GM12878 (cell line): ENCODE results near the gene ING4. TPM values are rescaled to one million over a fixed set of nuclear protein-coding genes. Genes with fewer than 3 reads are reported as not detected.

Experiments used
- ATAC-seq: fragments of 200-7000 bp; cut with Tn5 transposase; 3 replicates; pipeline ENCODE4 v1.9.1; 2020; ENCODE audit warnings: mild to moderate bottlenecking, moderate library complexity
- BruUV-seq: library from RNA; stranded (reverse); fragments of 400-500 nt; replicated peaks from 2 replicates; lab custom pipeline; 2021; lab: Mats Ljungman, UMichigan
- CTCF ChIA-PET: fragments of 300-600 bp; sonication (Branson Sonifier 250); formaldehyde crosslinking; extraction: SDS; loops from one replicate; lab custom pipeline; 2021; ENCODE audit warnings: inconsistent platforms; lab: Yijun Ruan, JAX
- POLR2A ChIA-PET: fragments of 350-600 bp; formaldehyde crosslinking; extraction: SDS; loops from one replicate; lab custom pipeline; 2021; ENCODE audit warnings: inconsistent platforms; lab: Charles Lee
- RAD21 ChIA-PET: fragments of 300-600 bp; sonication (Branson Sonifier 250); formaldehyde crosslinking; loops from one replicate; lab custom pipeline; 2023; ENCODE audit warnings: antibody characterized with exemption; ENCODE audit not compliant: unreplicated experiment; lab: Charles Lee
- SMC1A ChIA-PET: fragments of 300-600 bp; sonication (Branson Sonifier 250); formaldehyde crosslinking; loops from one replicate; lab custom pipeline; 2023; ENCODE audit not compliant: unreplicated experiment, uncharacterized antibody; lab: Charles Lee
- DNase-seq: peaks from one replicate; pipeline ENCODE4 v3.0.0-alpha.2; 2011; ENCODE audit warnings: low read depth, low spot score
- FAIRE-seq: peaks from 3 replicates; lab custom pipeline; 2011; peaks lifted over from hg19 to GRCh38; lab: Jason Lieb, UNC
- H2AFZ ChIP-seq: 2 replicates; pipeline ENCODE4 v1.6.0; 2011; ENCODE audit warnings: low read depth, low read length, control low read depth; ENCODE audit not compliant: control insufficient read depth
- H3K27ac ChIP-seq: 2 replicates; pipeline ENCODE4 v1.5.1; 2011; ENCODE audit warnings: control low read depth; ENCODE audit not compliant: control insufficient read depth, insufficient read depth
- H3K27me3 ChIP-seq, 2 experiments: replicated peaks in 1 of 2; 2 replicates each; pipeline versions ENCODE4 v1.6.0 to v1.6.1; 2011; ENCODE audit warnings: low read length in 1 of 2; ENCODE audit not compliant: control insufficient read depth in 2 of 2, insufficient read depth in 2 of 2
- H3K36me3 ChIP-seq, 2 experiments: 2 replicates each; pipeline ENCODE4 v1.5.1; 2011; ENCODE audit warnings: low read length in 1 of 2; ENCODE audit not compliant: control insufficient read depth in 2 of 2, insufficient read depth in 2 of 2
- H3K4me1 ChIP-seq: 2 replicates; pipeline ENCODE4 v1.6.1; 2011; ENCODE audit warnings: mild to moderate bottlenecking, low read length, moderate library complexity, mixed read lengths; ENCODE audit not compliant: control insufficient read depth, insufficient read depth
- H3K4me2 ChIP-seq: 2 replicates; pipeline ENCODE4 v1.6.0; 2011; ENCODE audit warnings: control low read depth; ENCODE audit not compliant: control insufficient read depth, insufficient read depth
- H3K4me3 ChIP-seq: fragments of 200-600 bp; sonication (generic); 2 replicates; pipeline ENCODE4 v1.5.1; 2016
- H3K79me2 ChIP-seq: 2 replicates; pipeline ENCODE4 v1.6.0; 2011; ENCODE audit warnings: low read length; ENCODE audit not compliant: control insufficient read depth, insufficient read depth
- H3K9ac ChIP-seq: 2 replicates; pipeline ENCODE4 v1.8.0; 2011; ENCODE audit warnings: low read length, control low read depth, mixed read lengths; ENCODE audit not compliant: control insufficient read depth, insufficient read depth
- H3K9me3 ChIP-seq: replicated peaks from 3 replicates; pipeline ENCODE4 v1.5.1; 2011; ENCODE audit warnings: mild to moderate bottlenecking, low read length; ENCODE audit not compliant: control insufficient read depth, insufficient read depth
- H4K20me1 ChIP-seq: 2 replicates; pipeline ENCODE4 v1.6.0; 2011; ENCODE audit not compliant: control insufficient read depth, insufficient read depth
- BCL11A ChIP-seq: IDR thresholded peaks from 2 replicates; pipeline ENCODE4 v1.6.1; 2011; ENCODE audit warnings: low read depth, low read length
- BCL3 ChIP-seq: IDR thresholded peaks from 2 replicates; pipeline ENCODE4 v1.6.1; 2011; ENCODE audit warnings: borderline replicate concordance, low read depth, mild to moderate bottlenecking, moderate library complexity, low read length; ENCODE audit not compliant: insufficient read depth, poor library complexity, severe bottlenecking
- ESRRA ChIP-seq: IDR thresholded peaks from 2 replicates; pipeline ENCODE4 v1.6.1; 2012; ENCODE audit warnings: mild to moderate bottlenecking, low read length, improper control_type of control experiment
- GABPA ChIP-seq: IDR thresholded peaks from 2 replicates; pipeline ENCODE4 v1.6.1; 2014; ENCODE audit warnings: antibody characterized with exemption, low read depth, mild to moderate bottlenecking, inconsistent platforms
- RELA ChIP-seq: fragments of 450-650 bp; IDR thresholded peaks from 2 replicates; pipeline ENCODE4 v1.8.0; 2014; ENCODE audit warnings: borderline replicate concordance; ENCODE audit not compliant: partially characterized antibody
- REST ChIP-seq: IDR thresholded peaks from 2 replicates; pipeline ENCODE4 v1.6.1; 2012; ENCODE audit warnings: mild to moderate bottlenecking, low read depth, low read length
- WGBS: methylation state at CpG from one replicate; pipeline ENCODE4 v1.1.6; 2016; ENCODE audit warnings: low lambda C conversion rate; ENCODE audit not compliant: insufficient replicate concordance, insufficient coverage; ENCODE audit errors: missing lambda C conversion rate; 5-methylcytosine and 5-hydroxymethylcytosine counted together
- in situ Hi-C: fragments of 300-500 bp; cut with MboI; formaldehyde crosslinking; loops from 9 replicates; pipeline ENCODE4 v1.14.3; 2018; ENCODE audit warnings: mixed read lengths
- intact Hi-C: fragments of 100-400 bp; cut with micrococcal nuclease; formaldehyde crosslinking; loops from one replicate; pipeline ENCODE4 v1.14.2; 2022; ENCODE audit not compliant: unreplicated experiment
- polyA plus RNA-seq, 11 experiments: library from polyadenylated mRNA; depleted of rRNA in 4 of 11; unstranded in 6 of 11; stranded (reverse) in 5 of 11; fragments of >200 nt; fragmentation: Nextera tagmentation in 4 of 11; fragmentation: Illumina TruSeq in 1 of 11; extraction: Ambion mirVana in 4 of 11; extraction: Trizol in 1 of 11; gene quantifications; 1 replicate in 1 of 11; 2 replicates in 10 of 11; pipeline versions ENCODE4 v1.2.1 to v1.2.3, GENCODE V29; 2011 to 2016; ENCODE audit warnings: inconsistent platforms in 2 of 11, missing spikeins in 2 of 11, low read depth in 1 of 11
- total RNA-seq, 4 experiments: library from RNA; depleted of rRNA in 3 of 4; stranded (reverse); fragments of >200 nt in 3 of 4; fragmentation: Illumina TruSeq in 1 of 4; extraction: Trizol in 1 of 4; gene quantifications; 2 replicates each; pipeline versions ENCODE4 v1.2.1 to v1.2.3, GENCODE V29; 2013 to 2021
- TF ChIP-seq, protein P1 (sequence below): fragments of 450-650 bp; IDR thresholded peaks from 2 replicates; pipeline ENCODE4 v1.6.1; 2017; ENCODE audit warnings: mild to moderate bottlenecking, moderate library complexity

Gene ING4
- total and polyA plus RNA-seq, 10 of the 15 experiments (the other 5 are each of a cell fraction or from before 2014, with no cell fraction given) = 7.2 to 53.9 (median 21.8) TPM

DNA sequence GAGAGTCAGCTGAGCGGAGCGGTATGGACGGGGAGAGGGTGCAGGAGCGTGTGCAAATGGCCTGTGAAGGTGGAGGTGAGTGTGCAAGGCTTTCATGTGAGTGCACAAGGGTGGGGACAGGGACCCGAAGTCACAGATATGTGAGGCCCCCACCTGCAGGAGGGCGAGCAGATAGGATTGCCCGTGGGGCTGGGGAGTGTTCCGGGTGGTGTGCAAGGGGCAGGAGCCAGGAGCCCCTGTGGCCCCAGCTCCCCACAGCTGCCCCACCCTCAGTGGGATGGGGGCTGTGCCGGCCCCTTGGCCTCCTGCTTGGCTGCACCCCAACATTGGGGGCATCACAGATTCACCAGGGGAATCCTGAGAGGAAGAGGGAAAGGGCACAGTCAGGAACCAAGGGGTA, 31.8 kb upstream of the ING4 start:
- Histone ChIP-seq H3K27me3 (peaks cover 1 to 2% of the 10 kb centered on the region in 2 experiments; a peak in 2 of 4 replicates), H2AFZ (no peak overlapping the region), H3K79me2 (peaks cover 6% of the 10 kb centered on the region), H3K4me2 (no peak overlapping the region), H3K9ac (no peak overlapping the region), H3K9me3 (no peaks in the 10 kb centered on the region), H3K4me1 (peaks cover 12% of the 10 kb centered on the region), H3K4me3 (no peak overlapping the region), H3K36me3 (no peaks in the 10 kb centered on the region), H3K27ac (no peak overlapping the region), H4K20me1 (no peaks in the 10 kb centered on the region)
- no peak for ATAC-seq
- in situ Hi-C loops (no loop called here), intact Hi-C loops (no loop called here)
- ChIA-PET CTCF (interaction anchor here (0.6 to 1.5 kb wide), 2 partner anchors 10 to 230 kb away, joined by 3 to 7 read pairs; no protein-coding TSS in a partner anchor), SMC1A (no interaction called here), POLR2A (no interaction called here), RAD21 (no interaction called here)
- FAIRE-seq = no peak
- 45% methylated on average over 8 of the region's 9 CpGs for whole genome bisulfite sequencing
- no peak for DNase-seq
- BruUV-seq = no TSS peak
- TF ChIP-seq GABPA (no peak), RELA (no peak), BCL3 (peak; percentile 18)

DNA sequence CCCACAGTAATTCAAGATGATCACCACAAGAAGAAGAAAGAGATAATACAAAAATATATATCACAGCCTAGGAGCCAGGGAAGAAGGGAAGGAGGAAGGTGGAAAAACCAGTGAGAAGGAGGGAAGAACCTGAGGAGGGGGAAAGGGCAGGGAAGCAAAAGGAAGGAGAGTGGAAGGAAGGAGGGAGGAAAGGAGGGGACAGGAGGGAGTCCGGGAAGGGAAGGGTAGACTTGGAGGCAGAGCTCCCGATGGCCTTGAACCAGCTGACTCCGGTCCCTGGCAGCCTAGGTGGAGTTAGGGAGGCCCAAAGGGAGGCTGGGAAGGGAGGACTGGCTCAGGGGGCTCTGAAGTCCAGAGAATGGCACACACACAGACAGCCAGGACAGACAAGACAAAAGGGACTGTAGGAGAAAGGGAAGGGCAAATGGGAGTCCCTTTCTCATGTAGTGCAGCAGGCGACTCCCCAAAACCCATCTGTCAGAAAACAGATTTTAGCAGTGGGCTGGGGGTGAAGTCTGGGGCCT, 31.0 kb upstream of the ING4 start:
- SMC1A ChIA-PET = interaction anchor here (2.8 kb wide), 1 partner anchor 29 kb away, joined by 9 read pairs; no protein-coding TSS in a partner anchor
- in situ Hi-C loops = no loop called here
- TF ChIP-seq REST (no peak), ESRRA (no peak), BCL11A (no peak)
- TF ChIP-seq, protein P1, sequence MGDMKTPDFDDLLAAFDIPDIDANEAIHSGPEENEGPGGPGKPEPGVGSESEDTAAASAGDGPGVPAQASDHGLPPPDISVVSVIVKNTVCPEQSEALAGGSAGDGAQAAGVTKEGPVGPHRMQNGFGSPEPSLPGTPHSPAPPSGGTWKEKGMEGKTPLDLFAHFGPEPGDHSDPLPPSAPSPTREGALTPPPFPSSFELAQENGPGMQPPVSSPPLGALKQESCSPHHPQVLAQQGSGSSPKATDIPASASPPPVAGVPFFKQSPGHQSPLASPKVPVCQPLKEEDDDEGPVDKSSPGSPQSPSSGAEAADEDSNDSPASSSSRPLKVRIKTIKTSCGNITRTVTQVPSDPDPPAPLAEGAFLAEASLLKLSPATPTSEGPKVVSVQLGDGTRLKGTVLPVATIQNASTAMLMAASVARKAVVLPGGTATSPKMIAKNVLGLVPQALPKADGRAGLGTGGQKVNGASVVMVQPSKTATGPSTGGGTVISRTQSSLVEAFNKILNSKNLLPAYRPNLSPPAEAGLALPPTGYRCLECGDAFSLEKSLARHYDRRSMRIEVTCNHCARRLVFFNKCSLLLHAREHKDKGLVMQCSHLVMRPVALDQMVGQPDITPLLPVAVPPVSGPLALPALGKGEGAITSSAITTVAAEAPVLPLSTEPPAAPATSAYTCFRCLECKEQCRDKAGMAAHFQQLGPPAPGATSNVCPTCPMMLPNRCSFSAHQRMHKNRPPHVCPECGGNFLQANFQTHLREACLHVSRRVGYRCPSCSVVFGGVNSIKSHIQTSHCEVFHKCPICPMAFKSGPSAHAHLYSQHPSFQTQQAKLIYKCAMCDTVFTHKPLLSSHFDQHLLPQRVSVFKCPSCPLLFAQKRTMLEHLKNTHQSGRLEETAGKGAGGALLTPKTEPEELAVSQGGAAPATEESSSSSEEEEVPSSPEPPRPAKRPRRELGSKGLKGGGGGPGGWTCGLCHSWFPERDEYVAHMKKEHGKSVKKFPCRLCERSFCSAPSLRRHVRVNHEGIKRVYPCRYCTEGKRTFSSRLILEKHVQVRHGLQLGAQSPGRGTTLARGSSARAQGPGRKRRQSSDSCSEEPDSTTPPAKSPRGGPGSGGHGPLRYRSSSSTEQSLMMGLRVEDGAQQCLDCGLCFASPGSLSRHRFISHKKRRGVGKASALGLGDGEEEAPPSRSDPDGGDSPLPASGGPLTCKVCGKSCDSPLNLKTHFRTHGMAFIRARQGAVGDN = no peak

More for the DNA sequence above, 31.0 kb upstream of the ING4 start:
- Histone ChIP-seq H3K4me3 (no peak overlapping the region), H4K20me1 (no peaks in the 10 kb centered on the region), H3K27ac (no peak overlapping the region), H3K4me1 (peaks cover 12% of the 10 kb centered on the region), H3K9ac (no peak overlapping the region), H3K9me3 (no peaks in the 10 kb centered on the region), H3K36me3 (no peaks in the 10 kb centered on the region), H3K79me2 (peaks cover 11% of the 10 kb centered on the region), H3K4me2 (no peak overlapping the region), H3K27me3 (no peaks in the 10 kb centered on the region), H2AFZ (no peak overlapping the region)
- BruUV-seq = no TSS peak
- DNase-seq (no peak), FAIRE-seq (no peak), ATAC-seq (no peak)
- POLR2A ChIA-PET = interaction anchor here (0.6 kb wide), 1 partner anchor 142 kb away, joined by 5 read pairs; no protein-coding TSS in a partner anchor
- RAD21 ChIA-PET = no interaction called here
- CTCF ChIA-PET = interaction anchor here (0.7 to 1.4 kb wide), 2 partner anchors 98 to 132 kb away, joined by 3 read pairs; no protein-coding TSS in a partner anchor
- 80% methylated on average over 3 of the region's 4 CpGs for WGBS
- intact Hi-C loops = no loop called here
